ENCODE results near the gene RALGAPA1.

RALGAPA1 gene

DNA sequence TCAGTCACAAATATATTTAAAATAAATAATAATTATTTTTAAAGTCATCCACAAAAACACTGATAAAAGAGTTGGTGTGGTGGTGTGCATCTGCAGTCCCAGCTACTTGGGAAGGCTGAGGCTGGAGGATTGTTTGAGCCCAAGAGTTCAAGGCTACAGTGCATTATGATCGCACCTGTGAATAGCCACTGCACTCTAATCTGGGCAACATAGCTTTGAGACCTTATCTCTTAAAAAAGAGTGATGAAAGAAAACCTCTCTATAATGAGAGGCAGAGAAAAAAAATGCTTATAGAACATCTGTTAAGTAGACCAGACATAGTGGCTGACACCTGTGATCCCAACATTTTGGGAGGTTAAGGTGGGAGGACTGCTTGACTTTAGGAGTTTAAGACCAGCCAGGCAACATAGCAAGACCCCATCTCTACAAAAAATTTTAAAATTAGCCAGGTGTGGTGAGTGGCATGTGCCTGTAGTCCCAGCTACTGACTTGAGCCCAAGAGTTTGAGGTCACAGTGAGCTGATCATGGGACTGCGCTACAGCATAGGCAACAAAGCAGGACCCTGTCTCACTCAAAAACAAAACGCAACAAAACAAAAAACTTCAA lies 50.5 kb downstream of the RALGAPA1 start:
- Histone ChIP-seq H3K36me3 (peaks cover 15% of the 10 kb centered on the region), H3K9me3 (ENCODE audit: severe bottlenecking) (no peaks in the 10 kb centered on the region), H3K27ac (no peak overlapping the region), H3K4me3 (ENCODE audit: low read depth, low read length) (no peak overlapping the region), H3K27me3 (ENCODE audit: insufficient read depth, low read depth, severe bottlenecking) (no peaks in the 10 kb centered on the region)
- TF ChIP-seq, protein P1, sequence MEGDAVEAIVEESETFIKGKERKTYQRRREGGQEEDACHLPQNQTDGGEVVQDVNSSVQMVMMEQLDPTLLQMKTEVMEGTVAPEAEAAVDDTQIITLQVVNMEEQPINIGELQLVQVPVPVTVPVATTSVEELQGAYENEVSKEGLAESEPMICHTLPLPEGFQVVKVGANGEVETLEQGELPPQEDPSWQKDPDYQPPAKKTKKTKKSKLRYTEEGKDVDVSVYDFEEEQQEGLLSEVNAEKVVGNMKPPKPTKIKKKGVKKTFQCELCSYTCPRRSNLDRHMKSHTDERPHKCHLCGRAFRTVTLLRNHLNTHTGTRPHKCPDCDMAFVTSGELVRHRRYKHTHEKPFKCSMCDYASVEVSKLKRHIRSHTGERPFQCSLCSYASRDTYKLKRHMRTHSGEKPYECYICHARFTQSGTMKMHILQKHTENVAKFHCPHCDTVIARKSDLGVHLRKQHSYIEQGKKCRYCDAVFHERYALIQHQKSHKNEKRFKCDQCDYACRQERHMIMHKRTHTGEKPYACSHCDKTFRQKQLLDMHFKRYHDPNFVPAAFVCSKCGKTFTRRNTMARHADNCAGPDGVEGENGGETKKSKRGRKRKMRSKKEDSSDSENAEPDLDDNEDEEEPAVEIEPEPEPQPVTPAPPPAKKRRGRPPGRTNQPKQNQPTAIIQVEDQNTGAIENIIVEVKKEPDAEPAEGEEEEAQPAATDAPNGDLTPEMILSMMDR (IDR thresholded peaks at IDR 0.05; ENCODE audit: low read depth, low read length): no peak
- DNase-seq: no peak

DNA sequence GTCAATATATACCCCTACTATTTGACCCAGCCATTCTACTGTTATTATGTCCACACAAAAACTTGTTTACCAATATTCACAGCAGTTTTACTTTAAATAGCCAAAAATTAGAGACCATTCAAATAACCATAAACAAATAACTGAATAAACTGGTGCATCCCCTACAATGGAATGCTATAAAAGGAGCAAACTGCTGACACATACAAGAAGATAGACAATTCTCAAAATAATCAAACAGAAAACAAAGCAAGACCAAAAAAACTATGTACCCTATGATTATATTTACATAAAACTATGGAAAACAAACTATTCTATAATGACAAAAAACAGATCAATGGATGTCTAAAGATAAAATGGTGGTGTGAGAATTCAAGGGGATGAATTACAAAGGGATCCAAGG lies 54.4 kb downstream of the RALGAPA1 start:
- Histone ChIP-seq H3K36me3 (peaks cover 27% of the 10 kb centered on the region), H3K27ac (no peak overlapping the region), H3K4me3 (ENCODE audit: low read depth, low read length) (no peak overlapping the region), H3K27me3 (ENCODE audit: insufficient read depth, low read depth, severe bottlenecking) (no peaks in the 10 kb centered on the region), H3K9me3 (ENCODE audit: severe bottlenecking) (no peaks in the 10 kb centered on the region)
- DNase-seq: no peak
- TF ChIP-seq, protein P1 (IDR thresholded peaks at IDR 0.05; ENCODE audit: low read depth, low read length): no peak

DNA sequence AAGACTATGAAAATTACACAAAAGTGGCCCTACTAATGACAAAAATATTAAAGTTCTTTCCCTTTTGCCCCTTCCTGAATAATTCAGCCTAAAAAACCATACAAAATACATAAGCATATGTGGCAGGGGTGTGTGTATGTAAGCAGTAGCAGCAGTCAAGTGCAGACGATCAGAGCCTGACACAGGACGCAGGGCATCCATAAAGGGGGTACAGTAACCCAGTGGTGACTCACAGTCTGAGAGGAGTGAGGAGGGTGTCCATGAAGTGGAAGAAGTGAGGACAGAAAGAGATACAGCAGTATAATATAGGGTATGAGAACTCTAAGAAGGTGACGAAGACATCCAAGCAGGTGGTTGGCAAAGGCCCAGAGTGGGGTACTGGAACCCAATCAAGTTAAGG lies 56.7 kb downstream of the RALGAPA1 start:
- peaks cover 27% of the 10 kb centered on the region for H3K36me3 ChIP-seq
- H3K27me3 ChIP-seq (ENCODE audit: insufficient read depth, low read depth, severe bottlenecking): no peaks in the 10 kb centered on the region
- H3K9me3 ChIP-seq (ENCODE audit: severe bottlenecking): no peaks in the 10 kb centered on the region
- no peak overlapping the region for H3K4me3 ChIP-seq (ENCODE audit: low read depth, low read length)
- H3K27ac ChIP-seq: no peak overlapping the region
- TF ChIP-seq, protein P1 (IDR thresholded peaks at IDR 0.05; ENCODE audit: low read depth, low read length): no peak
- DNase-seq: no peak

DNA sequence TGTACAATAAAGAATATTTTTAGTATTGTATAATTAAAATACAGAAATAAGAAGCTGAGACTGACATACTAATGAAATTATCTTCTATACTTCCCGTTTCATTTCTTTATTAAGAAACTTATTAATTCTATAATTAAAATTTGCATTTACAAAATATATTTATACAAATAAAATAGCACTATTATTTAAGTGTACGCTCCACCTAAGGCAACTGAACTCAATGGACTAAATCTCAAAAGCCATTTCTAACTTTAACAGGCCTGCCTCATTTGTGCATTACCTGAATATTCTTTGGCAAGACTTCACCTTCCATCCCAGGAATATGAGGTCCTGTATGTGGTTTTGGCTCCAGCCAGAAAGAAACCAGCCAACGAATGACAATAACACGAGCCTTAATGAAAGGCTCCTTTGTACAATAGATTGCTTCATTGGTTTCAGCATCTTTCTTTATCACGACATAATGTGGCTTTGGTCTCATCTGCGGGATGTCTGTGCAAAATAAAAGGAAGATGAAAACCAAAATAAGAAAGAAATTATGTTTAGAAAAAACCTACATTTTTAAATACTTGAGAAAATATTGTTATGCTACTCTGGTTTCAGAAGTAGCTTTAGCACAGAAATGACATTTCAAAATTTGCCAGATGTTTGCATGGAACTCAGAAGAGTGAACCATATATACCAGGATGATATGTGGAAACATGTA lies 58.7 kb downstream of the RALGAPA1 start:
- Histone ChIP-seq H3K9me3 (ENCODE audit: severe bottlenecking) (no peaks in the 10 kb centered on the region), H3K36me3 (peaks cover 16% of the 10 kb centered on the region), H3K27me3 (ENCODE audit: insufficient read depth, low read depth, severe bottlenecking) (no peaks in the 10 kb centered on the region), H3K4me3 (ENCODE audit: low read depth, low read length) (no peak overlapping the region), H3K27ac (no peak overlapping the region)
- TF ChIP-seq, protein P1 (IDR thresholded peaks at IDR 0.05; ENCODE audit: low read depth, low read length): no peak
- no peak for DNase-seq

DNA sequence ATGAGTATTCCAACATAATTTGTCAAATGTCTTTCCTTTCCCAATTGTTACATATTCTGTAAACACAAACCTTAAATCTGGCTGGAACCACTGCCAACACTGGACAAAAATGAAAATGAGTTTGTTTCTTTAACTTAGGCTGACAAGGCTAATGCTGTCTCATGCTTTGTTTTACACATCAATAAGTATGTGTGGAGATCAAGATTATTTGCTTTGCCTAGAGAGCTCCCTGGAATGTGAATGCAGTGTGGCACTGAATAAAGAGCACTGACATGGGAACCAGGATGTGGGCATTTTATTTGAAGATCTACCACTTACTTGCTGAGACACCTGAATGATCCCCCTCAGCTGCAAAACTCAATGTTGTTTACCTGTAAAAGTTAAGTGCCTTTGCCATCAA lies 61.7 kb downstream of the RALGAPA1 start:
- H3K36me3 ChIP-seq: 0 out of 2 replicates have a peak, but pooled peaks cover 3% of the 10 kb centered on the region
- DNase-seq: no peak

More for the DNA sequence above, 61.7 kb downstream of the RALGAPA1 start:
- Histone ChIP-seq H3K27me3 (ENCODE audit: insufficient read depth, low read depth, severe bottlenecking) (no peaks in the 10 kb centered on the region), H3K27ac (no peak overlapping the region), H3K4me3 (ENCODE audit: low read depth, low read length) (no peak overlapping the region), H3K9me3 (ENCODE audit: severe bottlenecking) (no peaks in the 10 kb centered on the region)
- TF ChIP-seq, protein P1 (IDR thresholded peaks at IDR 0.05; ENCODE audit: low read depth, low read length): no peak

All from WERI-Rb-1 (cell line).